PC-9 (cell line): ENCODE measurements around the gene ZBTB7C. TPM values are rescaled to one million over a fixed set of nuclear protein-coding genes. Genes with fewer than 3 reads are reported as not detected.

Experiments used
- BruUV-seq: library from RNA; stranded (reverse); fragments of 400-500 nt; replicated peaks from 2 replicates; lab custom pipeline; 2021; lab: Mats Ljungman, UMichigan
- CTCF ChIA-PET: fragments of 300-600 bp; sonication (Branson Sonifier 250); formaldehyde crosslinking; loops from one replicate; lab custom pipeline; 2022; ENCODE audit warnings: antibody characterized with exemption; lab: Charles Lee
- POLR2A ChIA-PET: fragments of 300-600 bp; sonication (Branson Sonifier 250); formaldehyde crosslinking; loops from one replicate; lab custom pipeline; 2022; ENCODE audit warnings: antibody characterized with exemption; ENCODE audit not compliant: unreplicated experiment; lab: Charles Lee
- DNase-seq, 2 experiments: peaks; one replicate each; pipeline versions ENCODE4 v3.0.0 to v3.0.0-alpha.2; 2015 to 2022; ENCODE audit warnings: mixed read lengths in 1 of 2
- H2AFZ ChIP-seq: fragments of 200-600 bp; sonication (generic); 2 replicates; pipeline ENCODE4 v1.8.1; 2017; ENCODE audit warnings: antibody characterized with exemption
- H3F3A ChIP-seq: fragments of 200-600 bp; sonication (generic); 2 replicates; pipeline ENCODE4 v1.8.1; 2017; ENCODE audit warnings: antibody characterized with exemption, mild to moderate bottlenecking, low read depth; ENCODE audit not compliant: insufficient read depth
- H3K27ac ChIP-seq: fragments of 200-600 bp; sonication (generic); 2 replicates; pipeline ENCODE4 v1.6.1; 2016; ENCODE audit warnings: mixed run types
- H3K27me3 ChIP-seq: fragments of 200-600 bp; sonication (generic); 2 replicates; pipeline ENCODE4 v1.6.1; 2016; ENCODE audit warnings: low read depth, mixed run types; ENCODE audit not compliant: insufficient read depth
- H3K36me3 ChIP-seq: fragments of 200-600 bp; sonication (generic); 2 replicates; pipeline ENCODE4 v1.6.1; 2016; ENCODE audit warnings: low read depth, mixed run types
- H3K4me1 ChIP-seq: fragments of 200-600 bp; sonication (generic); replicated peaks from 2 replicates; pipeline ENCODE4 v1.6.1; 2016; ENCODE audit warnings: mixed run types; ENCODE audit not compliant: insufficient read depth
- H3K4me2 ChIP-seq: fragments of 200-600 bp; sonication (generic); 2 replicates; pipeline ENCODE4 v1.6.1; 2017; ENCODE audit warnings: mixed run types
- H3K4me3 ChIP-seq: fragments of 200-600 bp; sonication (generic); 2 replicates; pipeline ENCODE4 v1.6.1; 2016; ENCODE audit warnings: mixed run types
- H3K79me2 ChIP-seq: fragments of 200-600 bp; sonication (generic); 2 replicates; pipeline ENCODE4 v1.6.1; 2017; ENCODE audit warnings: low read depth, mixed run types
- H3K9me2 ChIP-seq: fragments of 200-600 bp; sonication (generic); 2 replicates; pipeline ENCODE4 v1.8.1; 2017; ENCODE audit warnings: mild to moderate bottlenecking; ENCODE audit not compliant: insufficient read depth
- H3K9me3 ChIP-seq: fragments of 200-600 bp; sonication (generic); 2 replicates; pipeline ENCODE4 v1.8.1; 2016; ENCODE audit warnings: low read depth; ENCODE audit not compliant: insufficient read depth
- H4K20me1 ChIP-seq: fragments of 200-600 bp; sonication (generic); 2 replicates; pipeline ENCODE4 v1.8.1; 2017; ENCODE audit not compliant: insufficient read depth
- EZH2 ChIP-seq: fragments of 200-600 bp; sonication (generic); IDR thresholded peaks from 2 replicates; pipeline ENCODE4 v1.8.0; 2017; ENCODE audit warnings: antibody characterized with exemption, low read depth
- intact Hi-C: fragments of 100-400 bp; cut with micrococcal nuclease; formaldehyde crosslinking; loops from one replicate; pipeline ENCODE4 v1.10.0; 2022; ENCODE audit not compliant: unreplicated experiment
- total RNA-seq: library from RNA; stranded (reverse); gene quantifications from 2 replicates; pipeline ENCODE4 v1.2.3, GENCODE V29; 2021
- TF ChIP-seq, protein P1 (sequence below): fragments of 200-600 bp; sonication (generic); conservative IDR thresholded peaks from 2 replicates; pipeline ENCODE4 v1.6.1; 2017; ENCODE audit warnings: mixed run types, antibody characterized with exemption, mild to moderate bottlenecking, moderate library complexity

Gene ZBTB7C
- total RNA-seq, 1 experiment from 2014 or later = not detected

GRCh38 chr18:48184118-48184517, 225.1 kb downstream of the ZBTB7C start:
- Histone ChIP-seq H3K4me1 (peaks cover 4% of the 10 kb centered on the region; the same call in 1 of the 2 replicates), H3F3A (no peaks in the 10 kb centered on the region), H4K20me1 (no peaks in the 10 kb centered on the region), H3K9me2 (no peaks in the 10 kb centered on the region), H3K4me3 (no peak overlapping the region), H3K36me3 (no peaks in the 10 kb centered on the region), H3K9me3 (no peaks in the 10 kb centered on the region), H2AFZ (no peak overlapping the region), H3K27ac (no peak overlapping the region), H3K27me3 (peaks cover 16% of the 10 kb centered on the region; the same call in 1 of the 2 replicates), H3K4me2 (no peak overlapping the region), H3K79me2 (no peaks in the 10 kb centered on the region)
- no peak for TF ChIP-seq EZH2
- TF ChIP-seq, protein P1, sequence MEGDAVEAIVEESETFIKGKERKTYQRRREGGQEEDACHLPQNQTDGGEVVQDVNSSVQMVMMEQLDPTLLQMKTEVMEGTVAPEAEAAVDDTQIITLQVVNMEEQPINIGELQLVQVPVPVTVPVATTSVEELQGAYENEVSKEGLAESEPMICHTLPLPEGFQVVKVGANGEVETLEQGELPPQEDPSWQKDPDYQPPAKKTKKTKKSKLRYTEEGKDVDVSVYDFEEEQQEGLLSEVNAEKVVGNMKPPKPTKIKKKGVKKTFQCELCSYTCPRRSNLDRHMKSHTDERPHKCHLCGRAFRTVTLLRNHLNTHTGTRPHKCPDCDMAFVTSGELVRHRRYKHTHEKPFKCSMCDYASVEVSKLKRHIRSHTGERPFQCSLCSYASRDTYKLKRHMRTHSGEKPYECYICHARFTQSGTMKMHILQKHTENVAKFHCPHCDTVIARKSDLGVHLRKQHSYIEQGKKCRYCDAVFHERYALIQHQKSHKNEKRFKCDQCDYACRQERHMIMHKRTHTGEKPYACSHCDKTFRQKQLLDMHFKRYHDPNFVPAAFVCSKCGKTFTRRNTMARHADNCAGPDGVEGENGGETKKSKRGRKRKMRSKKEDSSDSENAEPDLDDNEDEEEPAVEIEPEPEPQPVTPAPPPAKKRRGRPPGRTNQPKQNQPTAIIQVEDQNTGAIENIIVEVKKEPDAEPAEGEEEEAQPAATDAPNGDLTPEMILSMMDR = no peak
- CTCF ChIA-PET = no interaction called here
- POLR2A ChIA-PET = no interaction called here
- BruUV-seq = no TSS peak
- no peak for DNase-seq
- intact Hi-C loops = no loop called here

GRCh38 chr18:48183613-48184012, 225.6 kb downstream of the ZBTB7C start:
- no peaks in the 10 kb centered on the region for H3K79me2 ChIP-seq
- H3K9me3 ChIP-seq = no peaks in the 10 kb centered on the region
- H3K4me3 ChIP-seq = no peak overlapping the region
- H2AFZ ChIP-seq = no peak overlapping the region
- H4K20me1 ChIP-seq = no peaks in the 10 kb centered on the region
- peaks cover 4% of the 10 kb centered on the region; the same call in 1 of the 2 replicates for H3K4me1 ChIP-seq
- DNase-seq = no peak
- ChIA-PET POLR2A (no interaction called here), CTCF (no interaction called here)
- no TSS peak for BruUV-seq
- TF ChIP-seq, protein P1 = no peak
- TF ChIP-seq EZH2 = no peak
- H3K4me2 ChIP-seq = no peak overlapping the region
- intact Hi-C loops = no loop called here
- H3K36me3 ChIP-seq = no peaks in the 10 kb centered on the region
- peaks cover 11% of the 10 kb centered on the region; the same call in 1 of the 2 replicates for H3K27me3 ChIP-seq
- no peaks in the 10 kb centered on the region for H3F3A ChIP-seq
- H3K9me2 ChIP-seq = no peaks in the 10 kb centered on the region
- no peak overlapping the region for H3K27ac ChIP-seq

DNA sequence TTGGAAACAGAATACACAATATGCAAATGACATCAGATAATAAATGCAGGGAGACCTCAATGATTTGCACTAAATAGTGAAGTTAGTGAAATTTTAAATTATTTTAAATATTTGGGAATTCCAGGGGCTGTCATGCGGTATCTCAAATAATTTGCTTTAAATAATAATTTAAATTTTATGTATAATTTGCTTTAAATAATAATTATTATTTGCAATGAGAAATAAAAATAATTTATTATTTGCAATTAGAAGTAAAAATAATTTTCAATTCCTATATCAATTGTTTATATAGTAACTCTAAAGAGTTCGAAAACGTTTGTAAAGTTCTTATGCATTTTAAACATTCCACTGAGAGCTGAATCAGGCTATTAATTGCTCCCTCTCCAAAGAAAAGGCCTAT, 226.4 kb downstream of the ZBTB7C start:
- Histone ChIP-seq H3K79me2 (no peaks in the 10 kb centered on the region), H3K36me3 (no peaks in the 10 kb centered on the region), H3K4me2 (no peak overlapping the region), H3F3A (no peaks in the 10 kb centered on the region), H3K27ac (no peak overlapping the region), H3K27me3 (peaks cover 11% of the 10 kb centered on the region; the same call in 1 of the 2 replicates), H3K4me1 (peaks cover 4% of the 10 kb centered on the region; the same call in 1 of the 2 replicates), H2AFZ (no peak overlapping the region), H3K9me2 (no peaks in the 10 kb centered on the region), H3K4me3 (no peak overlapping the region), H4K20me1 (no peaks in the 10 kb centered on the region), H3K9me3 (no peaks in the 10 kb centered on the region)
- TF ChIP-seq, protein P1 = no peak
- no peak for TF ChIP-seq EZH2
- BruUV-seq = no TSS peak
- intact Hi-C loops = no loop called here
- POLR2A ChIA-PET = no interaction called here
- CTCF ChIA-PET = no interaction called here
- DNase-seq = no peak
